Measurements from ENCODE around the gene B3GAT3. TPM values are rescaled to one million over a fixed set of nuclear protein-coding genes. Genes with fewer than 3 reads are reported as not detected.

Gene B3GAT3
- total and polyA plus RNA-seq, 8 donors = 5.2 to 50.8 (median 19.7) TPM

DNA sequence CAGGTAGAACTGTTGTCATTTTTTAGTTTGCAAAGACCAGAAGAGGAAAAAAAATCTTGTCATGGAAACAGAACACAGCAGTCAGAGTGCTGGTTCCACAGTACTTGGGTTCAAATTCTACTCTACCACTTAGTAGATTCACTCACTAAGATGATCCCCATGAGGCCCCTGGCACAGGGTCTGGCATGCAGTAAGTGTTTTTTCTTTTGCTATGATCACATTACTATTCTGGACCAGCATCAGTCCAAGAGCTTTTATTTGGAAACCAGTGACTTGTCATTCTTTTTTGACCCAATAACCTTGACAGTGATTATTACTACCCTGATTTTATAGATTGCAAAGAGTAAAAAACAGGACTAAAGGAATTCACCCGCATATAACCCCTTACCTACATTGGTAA, 52.2 kb downstream of the B3GAT3 start:
- intact Hi-C loops (cut with DNase I; ENCODE audit: low total_unique reads) = no loop called here
- 50 to 73% (median 60%) methylated on average over 1 of the region's 1 CpG for WGBS, 5 donors

DNA sequence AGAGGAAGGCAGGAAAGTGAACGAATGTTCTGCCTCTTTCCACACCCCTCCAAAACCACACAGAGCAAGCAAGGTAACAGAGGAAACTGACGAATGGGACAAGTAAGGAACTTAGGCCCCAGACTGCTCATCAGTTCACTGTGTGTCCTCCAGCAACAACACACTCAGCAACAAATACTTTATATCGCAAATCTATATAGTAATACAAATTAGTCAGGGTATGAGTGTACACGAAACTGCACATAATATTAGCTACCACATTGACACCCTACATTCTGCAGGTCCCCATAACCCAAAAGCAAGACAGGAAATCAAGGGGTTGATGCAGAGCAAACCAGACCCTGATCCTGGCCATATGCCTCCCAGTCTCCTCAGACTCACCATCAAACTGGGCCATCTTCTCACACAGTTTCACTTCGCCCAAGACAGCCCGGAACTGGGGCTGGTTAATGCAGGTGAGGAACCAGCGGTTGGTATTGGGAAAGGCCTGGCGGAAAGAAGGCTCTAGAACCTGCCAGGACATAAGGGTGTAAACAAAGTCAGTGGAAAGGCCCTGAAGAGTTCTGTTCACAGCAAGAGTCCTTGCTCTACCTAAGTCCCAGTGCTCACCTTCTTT, 54.7 kb downstream of the B3GAT3 start:
- WGBS, 5 donors = 59 to 84% (median 68%) methylated on average over 8 of the region's 8 CpGs
- TF ChIP-seq POLR2A (IDR thresholded peaks at IDR 0.05) (no peak), EP300 (IDR thresholded peaks at IDR 0.05) (no peak), POLR2AphosphoS5 (IDR thresholded peaks at IDR 0.05) (no peak)
- TF ChIP-seq, protein P1, sequence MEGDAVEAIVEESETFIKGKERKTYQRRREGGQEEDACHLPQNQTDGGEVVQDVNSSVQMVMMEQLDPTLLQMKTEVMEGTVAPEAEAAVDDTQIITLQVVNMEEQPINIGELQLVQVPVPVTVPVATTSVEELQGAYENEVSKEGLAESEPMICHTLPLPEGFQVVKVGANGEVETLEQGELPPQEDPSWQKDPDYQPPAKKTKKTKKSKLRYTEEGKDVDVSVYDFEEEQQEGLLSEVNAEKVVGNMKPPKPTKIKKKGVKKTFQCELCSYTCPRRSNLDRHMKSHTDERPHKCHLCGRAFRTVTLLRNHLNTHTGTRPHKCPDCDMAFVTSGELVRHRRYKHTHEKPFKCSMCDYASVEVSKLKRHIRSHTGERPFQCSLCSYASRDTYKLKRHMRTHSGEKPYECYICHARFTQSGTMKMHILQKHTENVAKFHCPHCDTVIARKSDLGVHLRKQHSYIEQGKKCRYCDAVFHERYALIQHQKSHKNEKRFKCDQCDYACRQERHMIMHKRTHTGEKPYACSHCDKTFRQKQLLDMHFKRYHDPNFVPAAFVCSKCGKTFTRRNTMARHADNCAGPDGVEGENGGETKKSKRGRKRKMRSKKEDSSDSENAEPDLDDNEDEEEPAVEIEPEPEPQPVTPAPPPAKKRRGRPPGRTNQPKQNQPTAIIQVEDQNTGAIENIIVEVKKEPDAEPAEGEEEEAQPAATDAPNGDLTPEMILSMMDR (IDR thresholded peaks at IDR 0.05) = no peak
- Histone ChIP-seq H3K27me3 (no peaks in the 10 kb centered on the region), H3K36me3 (peaks cover 83 to 100% (median 98%) of the 10 kb centered on the region in 4 donors), H3K4me3 (no peak overlapping the region), H3K9me3 (no peaks in the 10 kb centered on the region), H3K27ac (peak overlapping the region in 2 of 5 donors; percentile 1 to 4), H3K4me1 (peaks cover 4 to 77% (median 38%) of the 10 kb centered on the region in 4 donors)
- DNase-seq = no peak
- intact Hi-C loops (cut with DNase I; ENCODE audit: low total_unique reads) = no loop called here

More for the DNA sequence above, 52.2 kb downstream of the B3GAT3 start:
- Histone ChIP-seq H3K27me3 (no peaks in the 10 kb centered on the region), H3K9me3 (no peaks in the 10 kb centered on the region), H3K4me1 (peaks cover 10 to 71% (median 52%) of the 10 kb centered on the region in 4 donors), H3K4me3 (no peak overlapping the region), H3K36me3 (peaks cover 65 to 79% (median 79%) of the 10 kb centered on the region in 4 donors), H3K27ac (peak overlapping the region in 1 of 5 donors; percentile 15)
- TF ChIP-seq POLR2A (IDR thresholded peaks at IDR 0.05) = no peak
- DNase-seq = no peak

DNA sequence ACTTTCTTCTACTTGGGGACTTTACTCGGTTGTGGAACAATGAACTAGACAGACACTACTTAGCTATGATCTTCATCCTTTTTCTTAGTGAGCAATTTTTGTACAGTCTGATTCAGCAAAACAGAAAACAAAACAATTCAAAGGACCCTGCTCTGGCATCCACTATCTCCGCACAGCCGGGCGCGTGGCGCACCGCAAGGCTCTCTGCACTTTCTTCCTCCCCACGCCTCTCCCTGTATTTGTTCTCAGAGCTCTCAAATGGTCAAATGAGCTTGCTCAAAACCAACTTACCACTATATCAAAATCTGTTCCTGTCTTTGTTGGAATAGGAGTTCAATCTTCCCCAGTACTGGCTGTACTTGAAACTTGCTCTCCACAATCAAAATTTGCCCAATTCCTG, 55.5 kb downstream of the B3GAT3 start:
- WGBS, 5 donors = 51 to 75% (median 54%) methylated on average over 8 of the region's 8 CpGs
- TF ChIP-seq POLR2A (IDR thresholded peaks at IDR 0.05) (no peak), EP300 (IDR thresholded peaks at IDR 0.05) (no peak), POLR2AphosphoS5 (IDR thresholded peaks at IDR 0.05) (no peak)
- TF ChIP-seq, protein P1 (IDR thresholded peaks at IDR 0.05) = no peak
- H3K4me1 ChIP-seq = peaks cover 6 to 76% (median 36%) of the 10 kb centered on the region in 4 donors
- intact Hi-C loops (cut with DNase I; ENCODE audit: low total_unique reads) = no loop called here
- DNase-seq = no peak
- H3K36me3 ChIP-seq = peaks cover 74 to 97% (median 95%) of the 10 kb centered on the region in 4 donors
- H3K9me3 ChIP-seq = no peaks in the 10 kb centered on the region
- no peak overlapping the region for H3K4me3 ChIP-seq
- peak overlapping the region in 2 of 5 donors; percentile 26 for H3K27ac ChIP-seq
- H3K27me3 ChIP-seq = no peaks in the 10 kb centered on the region

Small RNA genes lying within 50 kb of the gene (small RNA-seq; reads per million reads assigned to genes)
- gene AP001458.1 (0 reads per million in 4 donors), gene MIR6747 (0 reads per million in 4 donors), gene SNORA57 (0 reads per million in 4 donors)

Other genes with a start within 250 kb of the B3GAT3 start
- 10 to 100 TPM in 1 of 5 donors, 1 to 10 TPM in 1, not detected in 3; 2.6 to 11.2 TPM for gene SCGB1A1, start 203.0 kb downstream of the B3GAT3 start, total RNA-seq
- gene SCGB1A1, start 203.0 kb downstream of the B3GAT3 start, polyA plus RNA-seq = 10 to 100 TPM in 1 of 3 donors, not detected in 2; 53.9 TPM
- gene AHNAK, start 75.2 kb downstream of the B3GAT3 start, total RNA-seq = 100 to 1,000 TPM; 550 to 693 (median 622) TPM
- 10 to 100 TPM; 37.4 to 76.8 (median 60.3) TPM for gene AHNAK, start 75.2 kb downstream of the B3GAT3 start, polyA plus RNA-seq
- 1,000 to 10,000 TPM in 1 of 5 donors, 100 to 1,000 TPM in 4; 671 to 1,412 (median 779) TPM for gene EEF1G, start 48.1 kb downstream of the B3GAT3 start, total RNA-seq
- 1,000 to 10,000 TPM; 1,415 to 1,760 (median 1,525) TPM for gene EEF1G, start 48.1 kb downstream of the B3GAT3 start, polyA plus RNA-seq
- 10 to 100 TPM in 3 of 5 donors, 1 to 10 TPM in 2; 6.1 to 36.2 (median 12.3) TPM for gene TUT1, start 30.5 kb downstream of the B3GAT3 start, total RNA-seq
- gene TUT1, start 30.5 kb downstream of the B3GAT3 start, polyA plus RNA-seq = 10 to 100 TPM; 13.3 to 18.9 (median 16.3) TPM
- 100 to 1,000 TPM in 1 of 5 donors, 10 to 100 TPM in 4; 53.9 to 110 (median 85.3) TPM for gene MTA2, start 20.1 kb downstream of the B3GAT3 start, total RNA-seq
- gene MTA2, start 20.1 kb downstream of the B3GAT3 start, polyA plus RNA-seq = 10 to 100 TPM; 32.8 to 44.6 (median 34.7) TPM
- gene EML3, start 9.2 kb downstream of the B3GAT3 start, total RNA-seq = 100 to 1,000 TPM in 1 of 5 donors, 10 to 100 TPM in 4; 24.4 to 112 (median 51.8) TPM
- gene EML3, start 9.2 kb downstream of the B3GAT3 start, polyA plus RNA-seq = 10 to 100 TPM; 68.1 to 71.3 (median 69.2) TPM
- 1 to 10 TPM in 3 of 5 donors, under 1 TPM in 1, not detected in 1; 0.29 to 5.8 (median 2.8) TPM for gene ROM1, start 8.7 kb downstream of the B3GAT3 start, total RNA-seq
- gene ROM1, start 8.7 kb downstream of the B3GAT3 start, polyA plus RNA-seq = 10 to 100 TPM in 1 of 3 donors, 1 to 10 TPM in 2; 4.6 to 13.0 (median 5.1) TPM
- gene GANAB, start 24.6 kb upstream of the B3GAT3 start, total RNA-seq = 100 to 1,000 TPM in 2 of 5 donors, 10 to 100 TPM in 3; 66.0 to 155 (median 95.5) TPM
- gene GANAB, start 24.6 kb upstream of the B3GAT3 start, polyA plus RNA-seq = 10 to 100 TPM; 21.4 to 70.7 (median 66.2) TPM
- gene INTS5, start 31.3 kb upstream of the B3GAT3 start, total RNA-seq = 10 to 100 TPM in 4 of 5 donors, 1 to 10 TPM in 1; 5.8 to 16.7 (median 15.1) TPM
- 1 to 10 TPM; 5.9 to 7.2 (median 7.2) TPM for gene INTS5, start 31.3 kb upstream of the B3GAT3 start, polyA plus RNA-seq
- 10 to 100 TPM in 4 of 5 donors, 1 to 10 TPM in 1; 5.8 to 58.2 (median 27.2) TPM for gene C11orf98, start 43.2 kb upstream of the B3GAT3 start, total RNA-seq
- gene C11orf98, start 43.2 kb upstream of the B3GAT3 start, polyA plus RNA-seq = 100 to 1,000 TPM; 112 to 179 (median 139) TPM
- 1 to 10 TPM in 4 of 5 donors, not detected in 1; 3.5 to 7.6 (median 4.9) TPM for gene CSKMT, start 43.3 kb upstream of the B3GAT3 start, total RNA-seq
- gene CSKMT, start 43.3 kb upstream of the B3GAT3 start, polyA plus RNA-seq = 10 to 100 TPM in 2 of 3 donors, 1 to 10 TPM in 1; 8.7 to 25.5 (median 19.9) TPM
- 10 to 100 TPM in 2 of 5 donors, 1 to 10 TPM in 3; 4.2 to 49.8 (median 8.1) TPM for gene UQCC3, start 49.7 kb upstream of the B3GAT3 start, total RNA-seq
- gene UQCC3, start 49.7 kb upstream of the B3GAT3 start, polyA plus RNA-seq = 10 to 100 TPM; 16.2 to 30.3 (median 20.9) TPM
- 10 to 100 TPM in 3 of 5 donors, 1 to 10 TPM in 1, under 1 TPM in 1; 0.45 to 56.6 (median 10.3) TPM for gene LBHD1, start 50.3 kb upstream of the B3GAT3 start, total RNA-seq
- gene LBHD1, start 50.3 kb upstream of the B3GAT3 start, polyA plus RNA-seq = 1 to 10 TPM; 4.9 to 6.8 (median 5.5) TPM
- gene UBXN1, start 57.1 kb upstream of the B3GAT3 start, total RNA-seq = 100 to 1,000 TPM in 3 of 5 donors, 10 to 100 TPM in 2; 78.6 to 236 (median 151) TPM
- gene UBXN1, start 57.1 kb upstream of the B3GAT3 start, polyA plus RNA-seq = 100 to 1,000 TPM; 113 to 236 (median 194) TPM
- 10 to 100 TPM in 2 of 5 donors, 1 to 10 TPM in 3; 4.0 to 20.0 (median 8.2) TPM for gene LRRN4CL, start 67.5 kb upstream of the B3GAT3 start, total RNA-seq
- 1 to 10 TPM; 1.6 to 4.6 (median 1.8) TPM for gene LRRN4CL, start 67.5 kb upstream of the B3GAT3 start, polyA plus RNA-seq
- 100 to 1,000 TPM in 3 of 5 donors, 10 to 100 TPM in 2; 29.9 to 144 (median 110) TPM for gene BSCL2, start 85.4 kb upstream of the B3GAT3 start, total RNA-seq
- gene BSCL2, start 85.4 kb upstream of the B3GAT3 start, polyA plus RNA-seq = 10 to 100 TPM; 63.4 to 95.9 (median 92.6) TPM
- not detected for gene GNG3, start 85.7 kb upstream of the B3GAT3 start, total RNA-seq
- under 1 TPM in 1 of 3 donors, not detected in 2; 0.75 TPM for gene GNG3, start 85.7 kb upstream of the B3GAT3 start, polyA plus RNA-seq
- 10 to 100 TPM; 10.3 to 73.5 (median 36.0) TPM for gene HNRNPUL2, start 105.5 kb upstream of the B3GAT3 start, total RNA-seq
- gene HNRNPUL2, start 105.5 kb upstream of the B3GAT3 start, polyA plus RNA-seq = 10 to 100 TPM; 25.1 to 28.6 (median 27.3) TPM
- gene TTC9C, start 106.5 kb upstream of the B3GAT3 start, total RNA-seq = 10 to 100 TPM in 1 of 5 donors, 1 to 10 TPM in 3, under 1 TPM in 1; 0.89 to 26.6 (median 8.2) TPM
- 10 to 100 TPM; 16.6 to 33.6 (median 26.0) TPM for gene TTC9C, start 106.5 kb upstream of the B3GAT3 start, polyA plus RNA-seq
- gene ZBTB3, start 132.2 kb upstream of the B3GAT3 start, total RNA-seq = 10 to 100 TPM in 2 of 5 donors, 1 to 10 TPM in 2, not detected in 1; 4.2 to 16.5 (median 9.5) TPM
- 1 to 10 TPM; 3.3 to 6.9 (median 3.4) TPM for gene ZBTB3, start 132.2 kb upstream of the B3GAT3 start, polyA plus RNA-seq
- 10 to 100 TPM in 4 of 5 donors, 1 to 10 TPM in 1; 3.8 to 95.5 (median 23.9) TPM for gene POLR2G, start 139.6 kb upstream of the B3GAT3 start, total RNA-seq
- 100 to 1,000 TPM in 1 of 3 donors, 10 to 100 TPM in 2; 85.8 to 119 (median 88.7) TPM for gene POLR2G, start 139.6 kb upstream of the B3GAT3 start, polyA plus RNA-seq
- gene TAF6L, start 149.4 kb upstream of the B3GAT3 start, total RNA-seq = 10 to 100 TPM in 4 of 5 donors, 1 to 10 TPM in 1; 4.6 to 35.0 (median 11.0) TPM
- 10 to 100 TPM in 2 of 3 donors, 1 to 10 TPM in 1; 7.5 to 19.7 (median 19.3) TPM for gene TAF6L, start 149.4 kb upstream of the B3GAT3 start, polyA plus RNA-seq
- gene TMEM179B, start 165.4 kb upstream of the B3GAT3 start, total RNA-seq = 100 to 1,000 TPM in 1 of 5 donors, 10 to 100 TPM in 3, not detected in 1; 26.1 to 135 (median 85.5) TPM
- gene TMEM179B, start 165.4 kb upstream of the B3GAT3 start, polyA plus RNA-seq = 10 to 100 TPM; 28.3 to 68.6 (median 32.1) TPM
- gene TMEM223, start 170.0 kb upstream of the B3GAT3 start, total RNA-seq = 10 to 100 TPM in 2 of 5 donors, 1 to 10 TPM in 1, under 1 TPM in 1, not detected in 1; 0.89 to 14.9 (median 10.7) TPM
- gene TMEM223, start 170.0 kb upstream of the B3GAT3 start, polyA plus RNA-seq = 10 to 100 TPM; 10.2 to 28.2 (median 17.7) TPM
- 10 to 100 TPM; 30.7 to 83.5 (median 56.5) TPM for gene NXF1, start 183.5 kb upstream of the B3GAT3 start, total RNA-seq
- 100 to 1,000 TPM in 1 of 3 donors, 10 to 100 TPM in 2; 23.5 to 138 (median 49.6) TPM for gene NXF1, start 183.5 kb upstream of the B3GAT3 start, polyA plus RNA-seq
- 10 to 100 TPM in 4 of 5 donors, 1 to 10 TPM in 1; 8.2 to 48.1 (median 24.2) TPM for gene STX5, start 210.1 kb upstream of the B3GAT3 start, total RNA-seq
- gene STX5, start 210.1 kb upstream of the B3GAT3 start, polyA plus RNA-seq = 10 to 100 TPM; 21.7 to 44.6 (median 29.3) TPM
- gene TEX54, start 210.9 kb upstream of the B3GAT3 start, total RNA-seq = not detected
- not detected for gene TEX54, start 210.9 kb upstream of the B3GAT3 start, polyA plus RNA-seq
- 10 to 100 TPM; 27.7 to 57.6 (median 41.2) TPM for gene WDR74, start 217.6 kb upstream of the B3GAT3 start, total RNA-seq
- 10 to 100 TPM; 47.2 to 67.9 (median 48.8) TPM for gene WDR74, start 217.6 kb upstream of the B3GAT3 start, polyA plus RNA-seq